Stimulated activated CD4-positive, alpha-beta T cell treated with anti-CD3 and anti-CD28 coated beads, Interleukin-4, amount 100 ng/mL, for 24 hours (primary cell): ENCODE results near the gene ZMYND8.
A peak's percentile ranks its signal among the peaks of the same experiment; 100 is the strongest.
"Not testable (repeated sequence)": the region's sequence is repeated elsewhere in the genome, so short reads cannot be mapped to it uniquely, and the experiment has no call there.

Experiments used
- DNase-seq: peaks from one replicate; pipeline ENCODE4 v3.0.0-alpha.2; 2020

ZMYND8 gene

GRCh38 chr20:47370850-47371782 lies 14.6 kb upstream of the ZMYND8 start:
- no peak for DNase-seq

- no peak for DNase-seq
Observed at GRCh38 chr20:47370214-47370613, 13.7 kb upstream of the ZMYND8 start.

- DNase-seq = no peak
Observed at GRCh38 chr20:47368301-47368700, 11.8 kb upstream of the ZMYND8 start.

- DNase-seq = not testable (repeated sequence)
Observed at GRCh38 chr20:47366301-47366700, 9.8 kb upstream of the ZMYND8 start.

GRCh38 chr20:47365023-47365764 lies 8.7 kb upstream of the ZMYND8 start:
- DNase-seq = no peak

GRCh38 chr20:47362361-47363219 lies 6.1 kb upstream of the ZMYND8 start:
- DNase-seq = no peak

- no peak for DNase-seq
Observed at GRCh38 chr20:47361057-47361915, 4.8 kb upstream of the ZMYND8 start.

GRCh38 chr20:47360297-47361056 lies 4.0 kb upstream of the ZMYND8 start:
- no peak for DNase-seq

- DNase-seq = no peak
Observed at GRCh38 chr20:47359530-47360296, 3.2 kb upstream of the ZMYND8 start.

- no peak for DNase-seq
Observed at GRCh38 chr20:47358672-47359529, 2.4 kb upstream of the ZMYND8 start.

- no peak for DNase-seq
Observed at GRCh38 chr20:47358039-47358671, 1.7 kb upstream of the ZMYND8 start.

- peak; percentile 68 for DNase-seq
Observed at GRCh38 chr20:47357296-47358038, 968 bp upstream of the ZMYND8 start.

GRCh38 chr20:47356220-47356525 lies 326 bp downstream of the ZMYND8 start:
- no peak for DNase-seq

- peak; percentile 18 for DNase-seq
Observed at GRCh38 chr20:47355489-47356219, 845 bp downstream of the ZMYND8 start.

GRCh38 chr20:47354714-47355488 lies 1.6 kb downstream of the ZMYND8 start:
- DNase-seq = no peak

- DNase-seq = no peak
Observed at GRCh38 chr20:47354464-47354713, 2.1 kb downstream of the ZMYND8 start.
